Osteoblast (primary cell): ENCODE data around the gene SSTR3. TPM values are rescaled to one million over a fixed set of nuclear protein-coding genes. Genes with fewer than 3 reads are reported as not detected.

Experiments
- DNase-seq: peaks from one replicate; pipeline ENCODE4 v3.0.0; 2011; ENCODE audit warnings: low spot score, mixed read lengths; ENCODE audit not compliant: insufficient read length; ENCODE audit errors: missing footprints
- H2AFZ ChIP-seq: 2 replicates; pipeline ENCODE4 v1.6.0; 2011; ENCODE audit warnings: mild to moderate bottlenecking, low read length
- H3K27ac ChIP-seq: 2 replicates; pipeline ENCODE4 v1.5.1; 2011; ENCODE audit warnings: mild to moderate bottlenecking, low read depth, low read length, moderate library complexity
- H3K27me3 ChIP-seq: 2 replicates; pipeline ENCODE4 v1.6.0; 2012; ENCODE audit warnings: mild to moderate bottlenecking, control low read depth, inconsistent platforms, low read length, moderate library complexity; ENCODE audit not compliant: insufficient read depth
- H3K36me3 ChIP-seq: 2 replicates; pipeline ENCODE4 v1.5.1; 2011; ENCODE audit warnings: mild to moderate bottlenecking, low read length, control low read depth, moderate library complexity; ENCODE audit not compliant: insufficient read depth
- H3K4me1 ChIP-seq: 2 replicates; pipeline ENCODE4 v1.5.1; 2011; ENCODE audit warnings: mild to moderate bottlenecking, low read length, control low read depth, moderate library complexity; ENCODE audit not compliant: insufficient read depth
- H3K4me2 ChIP-seq: 2 replicates; pipeline ENCODE4 v1.6.0; 2011; ENCODE audit warnings: mild to moderate bottlenecking, low read length; ENCODE audit not compliant: insufficient read depth
- H3K4me3 ChIP-seq: fragments of 200-600 bp; sonication (generic); 3 replicates; pipeline ENCODE4 v1.5.1; 2012; ENCODE audit warnings: mild to moderate bottlenecking, low read length, inconsistent platforms; ENCODE audit not compliant: insufficient read depth
- H3K79me2 ChIP-seq: 2 replicates; pipeline ENCODE4 v1.6.0; 2012; ENCODE audit warnings: mild to moderate bottlenecking, low read length, control low read depth, inconsistent platforms; ENCODE audit not compliant: insufficient read depth
- H3K9me3 ChIP-seq: 2 replicates; pipeline ENCODE4 v1.5.1; 2011; ENCODE audit warnings: low read depth, low read length, control low read depth
- H4K20me1 ChIP-seq: 2 replicates; pipeline ENCODE4 v1.6.0; 2012; ENCODE audit warnings: mild to moderate bottlenecking, low read length, control low read depth; ENCODE audit not compliant: insufficient read depth
- CTCF ChIP-seq: IDR thresholded peaks from 2 replicates; pipeline ENCODE4 v1.5.1; 2011; ENCODE audit warnings: mild to moderate bottlenecking, low read depth, low read length, moderate library complexity; ENCODE audit errors: extremely low read depth
- total RNA-seq: library from RNA; depleted of rRNA; stranded (reverse); fragments of >200 nt; gene quantifications from 2 replicates; pipeline ENCODE4 v1.2.3, GENCODE V29; 2012

SSTR3 gene
- total RNA-seq, 1 donor: not detected

- no peak for TF ChIP-seq CTCF
- H3K27ac ChIP-seq: peak overlapping the region; percentile 86
- H3K9me3 ChIP-seq: no peaks in the 10 kb centered on the region
- peak overlapping the region; percentile 91 for H3K4me2 ChIP-seq
- no peaks in the 10 kb centered on the region for H3K27me3 ChIP-seq
- H3K36me3 ChIP-seq: no peaks in the 10 kb centered on the region
- no peaks in the 10 kb centered on the region for H3K79me2 ChIP-seq
- H2AFZ ChIP-seq: no peak overlapping the region
- DNase-seq: no peak
- no peak overlapping the region for H3K4me3 ChIP-seq
- no peaks in the 10 kb centered on the region for H4K20me1 ChIP-seq
- peaks cover 36% of the 10 kb centered on the region for H3K4me1 ChIP-seq
Measured at GRCh38 chr22:37188901-37189466, 23.3 kb downstream of the SSTR3 start.

GRCh38 chr22:37187891-37188761 lies 24.2 kb downstream of the SSTR3 start, which contains the start of gene C1QTNF6:
Gene C1QTNF6 (minus strand): TSS chr22:37188247. CDS start chr22:37188213, 34 bp downstream.
- TF ChIP-seq CTCF: no peak
- Histone ChIP-seq H3K36me3 (no peaks in the 10 kb centered on the region), H3K79me2 (no peaks in the 10 kb centered on the region), H2AFZ (peak within 1 kb of the TSS; percentile 96), H3K4me1 (peaks cover 34% of the 10 kb centered on the region), H3K27ac (peak within 1 kb of the TSS; percentile 86), H3K9me3 (no peaks in the 10 kb centered on the region), H3K27me3 (no peaks in the 10 kb centered on the region), H3K4me2 (peak within 1 kb of the TSS; percentile 91), H3K4me3 (peak within 1 kb of the TSS; percentile 70), H4K20me1 (no peaks in the 10 kb centered on the region)
- peak; percentile 41 for DNase-seq

- Histone ChIP-seq H3K27me3 (no peaks in the 10 kb centered on the region), H3K4me3 (peak overlapping the region; percentile 70), H3K4me2 (peak overlapping the region; percentile 91), H3K79me2 (no peaks in the 10 kb centered on the region), H3K9me3 (no peaks in the 10 kb centered on the region), H3K4me1 (peaks cover 34% of the 10 kb centered on the region), H3K27ac (peak overlapping the region; percentile 86), H2AFZ (peak overlapping the region; percentile 96), H3K36me3 (no peaks in the 10 kb centered on the region), H4K20me1 (no peaks in the 10 kb centered on the region)
- peak; percentile 93 for DNase-seq
- no peak for TF ChIP-seq CTCF
Measured at GRCh38 chr22:37187552-37187890, 24.8 kb downstream of the SSTR3 start.

- Histone ChIP-seq H3K79me2 (no peaks in the 10 kb centered on the region), H2AFZ (no peak overlapping the region), H4K20me1 (no peaks in the 10 kb centered on the region), H3K4me2 (peak overlapping the region; percentile 91), H3K27me3 (no peaks in the 10 kb centered on the region), H3K36me3 (no peaks in the 10 kb centered on the region), H3K4me3 (peak overlapping the region; percentile 70), H3K9me3 (no peaks in the 10 kb centered on the region), H3K4me1 (peaks cover 34% of the 10 kb centered on the region), H3K27ac (peak overlapping the region; percentile 86)
- no peak for TF ChIP-seq CTCF
- no peak for DNase-seq
Measured at GRCh38 chr22:37186997-37187522, 25.2 kb downstream of the SSTR3 start.
